NCI-H1105 (cell line): ENCODE data around the gene ANKAR.
"Not testable (repeated sequence)": the region's sequence is repeated elsewhere in the genome, so short reads cannot be mapped to it uniquely, and the experiment has no call there.

Source experiments
- DNase-seq: peaks from one replicate; lab custom pipeline; 2025; lab: John Stamatoyannopoulos, UW

The ANKAR gene, protein sequence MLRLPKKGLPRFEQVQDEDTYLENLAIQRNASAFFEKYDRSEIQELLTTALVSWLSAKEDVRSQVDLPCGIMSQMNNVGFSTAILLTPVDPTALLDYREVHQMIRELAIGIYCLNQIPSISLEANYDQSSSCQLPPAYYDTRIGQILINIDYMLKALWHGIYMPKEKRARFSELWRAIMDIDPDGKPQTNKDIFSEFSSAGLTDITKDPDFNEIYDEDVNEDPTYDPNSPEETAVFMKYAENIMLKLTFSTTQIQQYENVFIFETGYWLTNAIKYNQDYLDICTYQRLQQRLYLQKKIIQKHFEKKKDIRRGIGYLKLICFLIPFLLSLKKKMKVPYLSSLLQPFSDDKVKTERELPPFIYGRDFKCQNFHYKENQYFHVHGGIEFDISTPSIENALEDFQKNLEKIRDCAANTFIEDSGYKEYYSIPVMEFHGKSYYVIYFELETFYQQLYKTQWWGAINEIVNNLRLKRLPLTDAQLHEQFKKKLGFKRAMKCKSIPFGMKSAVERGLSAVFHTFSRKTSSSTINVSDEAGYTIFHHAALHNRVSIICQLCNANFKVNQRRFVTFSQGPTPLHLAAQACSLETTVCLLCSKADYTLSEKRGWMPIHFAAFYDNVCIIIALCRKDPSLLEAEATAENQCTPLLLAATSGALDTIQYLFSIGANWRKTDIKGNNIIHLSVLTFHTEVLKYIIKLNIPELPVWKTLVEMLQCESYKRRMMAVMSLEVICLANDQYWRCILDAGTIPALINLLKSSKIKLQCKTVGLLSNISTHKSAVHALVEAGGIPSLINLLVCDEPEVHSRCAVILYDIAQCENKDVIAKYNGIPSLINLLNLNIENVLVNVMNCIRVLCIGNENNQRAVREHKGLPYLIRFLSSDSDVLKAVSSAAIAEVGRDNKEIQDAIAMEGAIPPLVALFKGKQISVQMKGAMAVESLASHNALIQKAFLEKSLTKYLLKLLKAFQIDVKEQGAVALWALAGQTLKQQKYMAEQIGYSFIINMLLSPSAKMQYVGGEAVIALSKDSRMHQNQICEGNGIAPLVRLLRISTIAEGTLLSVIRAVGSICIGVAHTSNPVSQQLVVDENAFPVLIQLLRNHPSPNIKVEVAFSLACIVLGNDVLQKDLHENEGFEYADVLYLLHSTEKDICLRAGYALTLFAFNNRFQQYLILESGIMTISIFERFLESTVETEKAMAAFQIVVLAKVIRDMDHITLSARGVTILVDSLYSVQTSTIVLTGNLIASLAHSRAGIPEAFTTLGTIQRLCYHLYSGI (N-terminal part only)

DNA sequence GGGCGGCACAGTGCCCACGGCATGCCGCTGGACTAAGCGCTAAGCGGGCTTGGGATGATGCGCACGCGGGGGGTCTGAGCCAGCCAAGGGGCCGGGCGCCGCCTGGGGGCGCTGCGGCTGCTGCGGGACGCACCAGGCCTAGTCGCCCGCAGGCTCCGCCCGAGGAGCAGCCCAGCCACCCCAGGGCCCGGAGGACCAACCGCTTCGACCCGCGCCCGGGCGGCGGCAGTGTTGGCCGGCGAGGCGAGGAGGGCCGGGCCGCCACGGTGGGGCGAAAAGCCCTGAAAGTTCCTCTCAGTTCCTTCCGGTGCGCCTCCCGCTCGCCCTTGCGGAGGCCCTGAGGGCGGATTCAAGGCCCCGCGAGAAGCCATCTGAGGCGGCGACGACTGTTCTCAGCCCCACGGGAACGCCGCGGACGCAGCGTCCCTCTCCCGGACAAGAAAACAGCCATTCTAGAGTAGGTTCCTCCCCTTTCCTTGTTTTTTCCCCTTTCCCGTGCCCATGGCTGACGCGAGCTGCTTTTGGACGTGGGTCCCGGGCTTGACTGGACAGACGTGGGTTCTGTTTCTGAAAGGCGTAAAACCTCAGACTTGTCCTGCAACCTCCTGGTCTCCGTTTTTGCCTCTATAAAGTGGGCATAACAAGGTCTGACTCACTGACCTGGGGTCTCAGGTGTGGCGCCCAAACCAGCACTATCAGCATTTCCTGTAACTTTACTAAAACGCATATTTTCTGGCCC lies at the start of gene ANKAR:
Gene ANKAR (plus strand): TSS at position 297 of the 739 bp plus-strand sequence. CDS start 1,821 bp downstream, outside the sequence.
- peak; percentile 71 for DNase-seq

DNA sequence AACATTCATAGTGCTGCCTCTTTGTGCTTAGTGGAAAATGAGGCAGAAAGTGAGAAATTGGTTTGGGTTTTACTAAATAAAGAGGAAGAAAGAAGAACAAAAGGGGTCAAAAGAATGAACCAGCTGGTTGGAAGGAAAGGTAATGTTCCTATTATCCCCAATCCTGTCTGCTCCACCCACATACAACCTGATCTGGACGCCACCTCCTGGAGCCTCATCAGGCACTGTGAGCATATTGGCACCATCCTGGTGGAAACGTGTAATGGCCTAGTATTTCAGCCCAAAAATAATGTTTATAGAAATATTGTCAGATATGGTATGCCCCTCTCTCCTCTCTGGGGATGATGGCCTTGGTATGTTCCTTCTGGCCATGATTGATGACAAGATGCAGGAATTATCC lies 48.8 kb upstream of the ANKAR start:
- DNase-seq = no peak

DNA sequence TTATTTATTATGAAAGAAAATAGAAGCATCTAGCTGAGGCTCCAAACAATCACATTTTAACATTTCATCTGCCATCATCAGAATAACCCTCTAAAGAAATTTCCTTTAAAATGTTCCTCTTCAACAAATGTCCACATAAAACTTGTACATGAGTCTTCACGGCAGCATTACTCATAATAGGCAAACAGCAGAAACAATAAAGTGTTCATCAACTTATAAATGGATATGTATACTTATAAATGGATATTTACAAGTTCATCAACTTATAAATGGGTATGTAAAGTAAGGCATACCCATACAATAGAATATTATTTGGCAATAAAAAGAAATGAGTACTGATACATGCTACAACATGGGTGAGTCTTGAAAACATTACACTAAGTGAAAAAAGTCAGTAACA lies 46.7 kb upstream of the ANKAR start:
- no peak for DNase-seq

DNA sequence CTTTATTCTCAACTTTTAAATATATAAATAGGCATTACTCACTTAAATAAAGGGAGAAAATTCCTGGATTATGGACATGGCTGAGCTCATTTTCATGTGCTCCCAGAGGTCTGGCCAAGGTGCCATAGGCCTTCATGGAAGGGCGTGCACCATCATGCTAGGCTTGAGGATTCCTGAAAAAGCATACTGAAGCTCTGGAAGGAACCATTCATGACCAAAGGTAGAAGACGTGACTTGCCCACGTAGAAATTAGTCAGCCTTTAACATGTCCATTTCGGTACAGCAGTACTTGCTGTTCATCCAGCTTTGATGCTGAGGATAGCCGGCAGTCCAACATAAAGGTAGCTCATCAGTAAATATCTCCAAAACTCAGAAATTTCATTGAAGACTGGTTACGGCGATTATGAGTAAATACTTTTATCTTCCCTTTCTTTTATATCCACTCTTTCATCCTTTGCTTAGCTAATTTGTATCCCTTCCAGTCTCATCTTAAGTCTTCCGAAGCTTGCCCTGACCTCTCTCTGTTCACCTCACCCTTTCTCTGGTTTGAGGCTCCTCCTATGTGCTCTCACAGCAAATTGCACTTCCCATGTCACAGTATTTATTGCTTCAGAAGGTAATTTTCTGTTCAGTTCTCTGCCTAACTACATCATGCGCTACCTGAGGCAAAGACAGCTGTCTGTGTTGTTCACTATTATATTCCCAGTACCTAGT lies 45.5 kb upstream of the ANKAR start:
- DNase-seq = no peak

DNA sequence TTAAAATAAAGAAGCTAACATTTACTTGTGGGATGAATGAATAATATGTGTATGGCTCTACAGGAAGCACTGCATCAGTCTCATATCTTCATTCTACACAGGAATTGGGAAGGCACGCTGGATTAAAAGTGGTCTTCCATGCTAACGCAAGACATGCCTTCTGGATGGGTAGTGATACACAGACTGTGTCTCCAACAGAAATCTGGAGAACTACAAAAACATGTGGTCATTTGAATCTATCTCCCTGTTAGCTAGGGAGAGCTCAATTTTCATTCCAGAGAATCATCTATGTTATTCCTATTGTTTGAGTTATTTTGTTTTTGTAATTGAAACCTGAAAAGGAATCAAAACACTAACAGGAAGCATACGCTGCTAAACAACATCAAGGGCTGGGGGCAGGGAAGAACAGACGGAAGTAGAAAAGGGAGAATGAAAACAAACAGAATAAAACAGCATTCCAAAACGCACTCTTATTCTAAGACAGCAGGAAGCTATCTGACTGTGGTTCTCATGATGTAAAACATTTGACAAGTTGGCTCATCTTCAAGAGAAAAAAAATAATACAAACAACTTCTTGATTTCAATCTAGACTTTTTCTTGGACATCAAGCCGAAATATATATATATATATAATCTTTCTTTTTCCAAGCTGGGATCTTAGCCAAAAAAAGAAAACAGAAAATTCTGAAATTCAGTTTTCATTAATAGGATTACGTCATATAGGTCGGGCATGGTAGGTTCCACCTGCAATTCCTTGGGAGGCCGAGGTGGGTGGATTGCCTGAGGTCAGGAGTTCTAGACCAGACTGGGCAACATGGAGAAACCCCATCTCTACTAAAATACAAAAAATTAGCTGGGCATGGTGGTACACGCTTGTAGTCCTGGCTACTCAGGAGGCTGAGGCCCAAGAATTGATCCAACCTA lies 44.7 kb upstream of the ANKAR start:
- no peak for DNase-seq

DNA sequence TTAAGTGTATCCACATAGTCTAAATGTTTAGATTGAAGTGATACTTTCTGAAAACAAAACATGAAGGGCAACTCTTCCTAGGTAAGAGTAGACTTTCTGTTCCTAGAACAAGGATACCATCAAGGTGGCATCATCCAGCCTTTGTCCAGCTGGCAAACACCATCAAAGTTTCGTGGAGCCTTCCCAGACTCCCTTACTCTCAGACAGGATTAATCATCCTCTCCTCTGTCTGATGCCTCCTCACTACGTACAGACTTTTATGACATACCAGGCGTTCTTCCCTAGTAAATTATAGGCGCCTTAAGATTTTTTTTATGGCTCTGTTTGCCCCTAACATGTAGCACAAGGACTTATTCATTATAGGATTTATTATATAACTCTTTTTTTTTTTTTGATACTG lies 42.6 kb upstream of the ANKAR start:
- DNase-seq = no peak

DNA sequence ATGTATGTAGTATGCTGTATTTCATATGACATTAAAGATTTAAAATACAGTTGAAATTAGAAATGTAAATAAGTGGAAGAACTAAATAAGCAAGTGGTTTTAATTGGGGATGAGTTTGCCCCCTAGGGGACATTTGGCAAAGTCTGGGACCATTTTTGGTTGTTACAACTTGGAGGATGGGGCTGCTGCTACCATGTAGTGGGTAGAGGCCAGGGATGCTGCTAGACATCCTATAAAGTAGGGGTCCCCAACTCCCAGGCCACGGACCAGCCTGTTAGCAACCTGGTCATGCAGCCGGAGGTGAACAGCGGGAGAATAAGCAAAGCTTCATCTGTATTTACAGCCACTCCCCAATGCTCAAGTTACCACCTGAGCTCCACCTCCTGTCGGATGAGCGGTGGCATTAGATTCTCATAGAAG lies 41.1 kb upstream of the ANKAR start:
- no peak for DNase-seq

DNA sequence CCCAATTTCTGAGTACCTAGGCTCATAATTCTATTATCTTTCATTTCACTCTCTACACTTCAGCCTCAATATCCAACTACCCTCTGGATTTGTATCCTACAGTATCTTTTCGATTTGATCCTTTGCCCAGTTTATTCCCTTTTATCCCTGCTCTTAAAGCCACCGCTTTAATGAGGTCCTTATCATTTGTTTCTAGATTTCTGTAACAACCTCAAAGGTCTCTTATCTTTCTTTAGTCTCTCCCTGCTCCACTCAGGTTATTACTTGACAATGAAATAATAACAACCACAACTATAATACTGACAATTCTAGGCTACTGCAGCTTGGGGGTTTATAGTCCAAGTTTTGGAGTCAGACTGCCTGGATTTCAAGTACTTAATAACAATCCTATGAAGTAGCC lies 39.1 kb upstream of the ANKAR start:
- DNase-seq = no peak

DNA sequence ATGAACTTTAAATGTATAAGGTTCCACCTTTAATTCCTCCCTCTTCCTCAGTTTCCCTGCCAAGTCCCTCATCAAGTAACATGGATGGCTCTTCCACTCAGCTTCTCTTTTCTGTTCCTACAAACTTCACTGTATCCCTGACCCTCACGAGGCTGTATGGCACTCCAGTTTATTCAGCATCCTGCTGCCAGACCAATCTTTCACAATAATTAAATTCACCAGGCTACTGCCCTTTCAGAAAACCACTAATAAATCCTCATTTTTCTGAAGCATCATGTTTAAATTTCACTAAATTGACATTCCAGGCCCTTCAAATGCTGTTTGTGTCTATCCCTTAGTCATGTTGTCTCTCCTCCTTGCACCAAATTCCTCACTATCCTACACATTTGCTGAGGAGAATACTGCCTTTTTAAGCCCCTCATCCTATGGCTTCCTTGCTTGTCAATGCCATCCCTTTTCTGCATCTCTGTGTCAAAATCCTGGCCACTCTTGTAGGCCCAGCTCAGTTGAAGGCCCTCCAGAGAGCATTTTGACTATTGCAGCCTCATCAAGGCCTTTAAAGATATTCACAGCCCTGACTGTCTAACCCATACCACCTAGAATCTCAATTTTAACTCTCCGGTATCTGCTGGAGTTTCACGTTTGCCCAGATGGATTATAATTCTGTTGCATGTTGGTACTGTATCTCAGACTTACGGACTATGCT lies 36.0 kb upstream of the ANKAR start:
- DNase-seq = no peak

DNA sequence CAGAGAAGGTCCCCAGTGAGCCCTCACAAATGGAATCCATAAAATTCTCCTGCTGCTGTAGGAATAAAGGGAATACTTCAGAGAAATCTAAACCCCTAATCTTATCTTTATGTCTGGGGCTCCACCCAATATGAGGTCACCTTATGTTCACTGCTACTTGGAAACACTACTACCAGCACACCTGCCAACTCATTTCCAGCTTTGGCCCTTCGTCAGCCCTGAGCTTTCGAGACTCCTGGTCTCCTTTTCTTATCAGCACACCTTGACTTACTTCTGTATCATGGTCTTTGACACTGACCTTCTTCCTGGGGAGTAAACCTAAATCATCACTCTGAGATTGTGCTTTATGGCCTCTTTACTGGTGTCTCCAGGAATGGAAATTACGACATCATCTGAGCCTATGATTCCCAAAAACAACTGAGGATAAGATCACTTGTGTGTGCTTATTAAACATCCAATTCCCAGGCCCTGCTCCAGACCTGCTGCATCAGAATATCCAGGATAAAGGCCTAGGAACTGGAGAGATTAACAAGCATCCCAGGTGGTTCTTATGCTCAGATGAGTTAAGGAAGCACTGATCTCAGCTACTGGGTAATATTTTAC lies 35.4 kb upstream of the ANKAR start:
- no peak for DNase-seq

DNA sequence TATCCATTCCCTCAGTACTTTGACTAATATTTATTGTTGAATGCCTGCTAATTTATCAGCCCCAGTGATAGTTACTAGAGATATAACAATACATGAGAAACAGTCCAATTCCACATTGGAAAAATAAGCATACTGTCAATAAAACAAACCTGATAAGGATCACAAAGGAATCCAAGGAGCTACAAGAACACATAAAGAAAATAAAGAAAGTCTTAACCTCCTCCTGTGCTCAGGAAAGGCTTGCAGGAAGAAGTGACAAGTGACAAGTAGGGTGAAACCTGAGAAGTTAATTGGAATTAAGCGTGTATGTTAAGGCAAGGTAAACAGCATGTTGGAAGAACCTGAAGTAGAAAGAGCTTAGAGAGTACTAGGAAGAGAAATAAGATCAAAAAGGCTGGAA lies 33.5 kb upstream of the ANKAR start:
- DNase-seq = no peak

DNA sequence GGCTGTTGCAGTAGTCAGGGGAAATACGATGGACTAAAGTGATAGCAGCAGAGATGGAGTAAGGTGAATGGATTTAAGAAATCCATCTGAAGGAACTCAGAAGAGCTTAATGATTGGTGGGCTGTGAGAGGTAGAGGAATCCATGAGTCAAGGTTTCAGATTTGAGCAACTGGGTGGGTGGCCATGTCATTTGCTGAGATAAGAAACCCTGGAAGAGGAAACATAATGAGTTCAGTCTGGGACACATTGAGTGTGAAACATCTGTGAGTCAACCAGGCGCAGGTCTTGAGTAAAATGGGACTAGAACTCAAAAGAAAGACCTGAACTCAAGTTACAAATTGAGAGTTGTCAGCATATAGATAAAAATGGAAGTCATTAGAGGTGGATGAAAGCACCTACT lies 32.9 kb upstream of the ANKAR start:
- no peak for DNase-seq

DNA sequence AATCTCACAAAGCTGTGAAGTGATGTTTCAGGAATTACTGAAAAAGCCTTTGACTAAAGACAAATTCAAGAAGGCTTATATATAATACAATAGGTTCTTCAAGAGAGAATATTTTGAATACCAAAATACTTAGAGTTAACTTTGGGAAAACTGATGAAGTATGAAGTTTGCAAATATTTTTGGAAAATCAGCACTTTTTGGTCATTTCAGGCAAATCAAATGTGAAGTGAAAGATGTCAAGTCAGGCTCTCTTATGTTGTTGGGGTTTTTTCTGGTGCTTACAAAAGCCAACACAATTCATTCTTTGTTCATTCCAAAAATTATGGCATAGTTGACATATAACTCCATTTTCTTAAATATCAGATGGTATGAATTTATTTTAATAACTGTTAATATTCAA lies 27.9 kb upstream of the ANKAR start:
- DNase-seq = no peak

DNA sequence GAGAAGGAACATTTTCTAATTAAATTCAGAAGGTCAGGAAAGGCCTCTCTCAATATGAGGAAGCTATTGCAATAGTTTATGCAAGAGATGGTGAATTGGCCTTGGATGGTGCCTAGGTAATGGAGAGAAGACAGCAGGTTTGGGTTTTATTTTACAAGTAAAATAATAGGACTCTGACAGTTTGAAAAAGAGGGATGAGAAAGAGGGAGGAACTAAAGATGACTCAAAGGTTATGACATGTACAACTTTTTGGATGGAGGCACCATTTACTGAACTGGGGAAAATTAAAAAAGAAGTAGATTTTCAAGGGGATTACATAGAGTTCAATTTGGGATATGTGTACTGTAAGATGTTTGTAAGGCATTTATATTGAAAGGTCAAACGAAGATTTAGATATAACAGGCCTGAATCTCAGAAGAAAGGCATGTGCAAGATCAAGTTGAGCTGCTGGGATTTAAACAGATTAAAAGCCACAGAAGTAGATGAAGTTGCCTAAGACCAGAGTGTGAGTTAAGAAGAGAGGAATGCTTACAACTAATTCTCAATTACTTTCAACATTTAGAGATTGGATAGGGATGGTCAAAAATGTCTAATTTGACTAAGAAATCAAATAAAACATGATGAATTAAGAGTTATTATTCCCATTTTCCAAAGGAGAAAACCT lies 25.5 kb upstream of the ANKAR start:
- DNase-seq = no peak

DNA sequence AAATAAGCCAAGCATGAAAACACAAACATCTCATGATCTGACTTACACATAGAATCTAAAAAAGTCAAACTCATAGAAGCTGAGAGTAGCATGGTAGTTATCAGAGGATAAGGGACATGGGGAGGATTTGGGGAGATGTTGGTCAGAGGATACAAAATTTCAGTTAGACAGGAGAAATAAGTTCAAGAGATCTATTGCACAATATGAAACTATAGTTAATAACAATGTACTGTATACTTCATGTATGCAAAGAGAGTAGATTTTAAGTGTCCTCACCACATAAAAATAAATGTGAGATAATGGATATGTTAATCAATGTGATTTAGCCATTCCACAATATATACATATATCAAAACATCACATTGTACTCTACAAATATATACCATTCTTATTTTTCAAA lies 23.2 kb upstream of the ANKAR start:
- no peak for DNase-seq

DNA sequence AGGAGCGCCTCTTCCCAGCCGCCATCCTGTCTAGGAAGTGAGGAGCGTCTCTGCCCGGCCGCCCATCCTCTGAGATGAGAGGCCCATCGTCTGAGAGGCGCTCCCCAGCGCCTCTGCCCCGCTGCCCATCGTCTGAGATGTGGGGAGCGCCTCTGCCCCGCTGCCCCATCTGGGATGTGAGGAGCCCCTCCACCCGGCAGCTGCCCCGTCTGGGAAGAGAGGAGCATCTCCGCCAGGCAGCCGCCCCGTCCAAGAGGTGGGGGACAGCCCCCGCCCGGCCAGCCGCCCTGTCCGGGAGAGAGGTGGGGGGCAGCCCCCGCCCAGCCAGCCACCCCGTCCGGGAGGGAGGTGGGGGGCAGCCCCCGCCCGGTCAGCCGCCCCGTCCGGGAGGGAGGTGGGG lies 21.0 kb upstream of the ANKAR start:
- not testable (repeated sequence) for DNase-seq

DNA sequence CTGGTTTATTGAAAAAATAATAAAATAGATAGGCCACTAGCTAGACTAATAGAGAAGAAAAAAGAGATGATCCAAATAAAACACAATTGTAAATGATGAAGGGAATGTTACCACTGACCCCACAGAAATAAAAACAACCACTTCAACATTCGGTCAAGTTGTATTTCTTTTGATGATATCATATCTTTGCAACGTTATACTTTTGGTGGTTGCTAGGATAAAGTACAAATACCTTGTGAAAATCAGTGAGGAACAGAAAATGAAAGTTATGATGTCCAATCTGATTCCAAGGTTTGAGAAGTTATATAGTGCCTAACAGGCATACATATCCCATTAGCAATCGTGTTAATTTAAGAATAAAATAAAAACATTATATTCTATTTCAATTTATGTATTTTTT lies 19.8 kb upstream of the ANKAR start:
- DNase-seq = no peak

DNA sequence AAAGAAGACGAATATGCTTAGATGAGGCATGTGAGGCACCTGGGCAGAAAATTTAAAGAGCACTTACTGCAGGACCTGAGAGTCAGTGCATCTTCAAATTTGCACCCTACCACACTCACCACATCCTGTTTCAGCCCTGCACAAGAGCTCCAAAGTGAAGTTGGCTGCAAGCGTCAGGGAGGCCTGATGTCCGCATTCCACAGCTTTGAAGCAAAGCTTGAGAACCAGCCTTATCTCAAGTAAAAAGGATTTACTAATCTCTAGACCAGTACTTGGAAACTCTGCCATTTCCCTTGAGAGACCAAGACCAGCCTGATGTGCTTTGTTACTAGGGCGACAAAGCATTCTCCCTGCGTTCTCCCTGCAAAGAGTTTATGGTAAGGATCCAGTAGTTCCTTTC lies 16.6 kb upstream of the ANKAR start:
- no peak for DNase-seq
